Right ventricle myocardium inferior (tissue), 1 donor: Measurements from ENCODE around the gene MUSTN1. TPM values are rescaled to one million over a fixed set of nuclear protein-coding genes. Genes with fewer than 3 reads are reported as not detected.

Source experiments
- ATAC-seq: fragments of 200-7000 bp; cut with Tn5 transposase; one replicate; pipeline ENCODE4 v1.9.1; 2020; ENCODE audit warnings: mild to moderate bottlenecking, moderate library complexity
- DNase-seq: peaks from one replicate; pipeline ENCODE4 v3.0.0; 2021; ENCODE audit errors: missing footprints
- intact Hi-C: fragments of 100-400 bp; cut with DNase I; formaldehyde crosslinking; loops from one replicate; pipeline ENCODE4 v1.11.0; 2022
- total RNA-seq: library from RNA; stranded (reverse); fragmentation: NEBNext Ultra II Directional; extraction: Animal tissue kit (Norgen Biotek cat#: 25700); gene quantifications from one replicate; pipeline ENCODE4 v1.2.1, GENCODE V29; 2021
- donor health status: DM: no; HTN: yes; CAD: no; lungs with severe emphysema.

The MUSTN1 gene
- total RNA-seq, 1 donor from 2014 or later: 26.5 TPM

GRCh38 chr3:52839892-52840545, 5.2 kb upstream of the MUSTN1 start:
- ATAC-seq (no peak), DNase-seq (peak; percentile 63)
- intact Hi-C loops: no loop called here

GRCh38 chr3:52839268-52839575, 4.4 kb upstream of the MUSTN1 start:
- ATAC-seq (no peak), DNase-seq (peak; percentile 56)
- intact Hi-C loops: no loop called here

GRCh38 chr3:52838561-52839267, 3.9 kb upstream of the MUSTN1 start:
- DNase-seq: peak; percentile 18
- intact Hi-C loops: no loop called here
- no peak for ATAC-seq

- DNase-seq (no peak), ATAC-seq (no peak)
- intact Hi-C loops: no loop called here
Measured at GRCh38 chr3:52836986-52837385, 2.2 kb upstream of the MUSTN1 start.

- no peak for ATAC-seq
- no peak for DNase-seq
- intact Hi-C loops: no loop called here
Measured at GRCh38 chr3:52836471-52836845, 1.6 kb upstream of the MUSTN1 start.

GRCh38 chr3:52835766-52836470, 1.1 kb upstream of the MUSTN1 start:
- ATAC-seq (peak; percentile 67), DNase-seq (no peak)
- intact Hi-C loops: no loop called here

GRCh38 chr3:52833202-52833601, 1.6 kb downstream of the MUSTN1 start:
- intact Hi-C loops: no loop called here
- DNase-seq (peak; percentile 37), ATAC-seq (no peak)

GRCh38 chr3:52831500-52832301, 3.1 kb downstream of the MUSTN1 start:
- intact Hi-C loops: no loop called here
- ATAC-seq: peak; percentile 11
- DNase-seq: peak; percentile 69

GRCh38 chr3:52830535-52831258, 4.1 kb downstream of the MUSTN1 start, which contains the start of gene ITIH4:
TSS of gene ITIH4 (minus strand) at chr3:52830672. CDS start at chr3:52830642, 30 bp downstream.
- DNase-seq (peak; percentile 46), ATAC-seq (no peak)
- intact Hi-C loops: no loop called here

GRCh38 chr3:52829906-52830463, 4.8 kb downstream of the MUSTN1 start:
- intact Hi-C loops: no loop called here
- DNase-seq (peak; percentile 49), ATAC-seq (no peak)

- no peak for ATAC-seq
- DNase-seq: peak; percentile 3
- intact Hi-C loops: no loop called here
Measured at GRCh38 chr3:52829482-52829881, 5.3 kb downstream of the MUSTN1 start.

- ATAC-seq (no peak), DNase-seq (peak; percentile 13)
- intact Hi-C loops: no loop called here
Measured at GRCh38 chr3:52827866-52828376, 6.9 kb downstream of the MUSTN1 start.

GRCh38 chr3:52827441-52827840, 7.4 kb downstream of the MUSTN1 start:
- ATAC-seq: no peak
- DNase-seq: no peak
- intact Hi-C loops: no loop called here

- ATAC-seq (no peak), DNase-seq (peak; percentile 58)
- intact Hi-C loops: no loop called here
Measured at GRCh38 chr3:52824037-52824436, 10.8 kb downstream of the MUSTN1 start.

- ATAC-seq (no peak), DNase-seq (no peak)
- intact Hi-C loops: no loop called here
Measured at GRCh38 chr3:52822363-52822762, 12.5 kb downstream of the MUSTN1 start.

- ATAC-seq (no peak), DNase-seq (no peak)
- intact Hi-C loops: no loop called here
Measured at GRCh38 chr3:52820736-52821135, 14.1 kb downstream of the MUSTN1 start.

- ATAC-seq (no peak), DNase-seq (no peak)
- intact Hi-C loops: no loop called here
Measured at GRCh38 chr3:52819936-52820335, 14.9 kb downstream of the MUSTN1 start.

GRCh38 chr3:52817860-52818259, 17.0 kb downstream of the MUSTN1 start:
- intact Hi-C loops: no loop called here
- no peak for DNase-seq
- peak; percentile 21 for ATAC-seq
